GM23338 (cell line): Measurements from ENCODE around the gene TAAR5.

Source experiments
- CREB1 ChIP-seq: fragments of 250-450 bp; sonication (Bioruptor Pico); IDR thresholded peaks from 2 replicates; pipeline ENCODE4 v1.5.0; 2020; ENCODE audit warnings: low read depth, mild to moderate bottlenecking, moderate library complexity
- CTCF ChIP-seq, 2 experiments: fragments of 200-600 bp in 1 of 2; sonication (generic) in 1 of 2; conservative IDR thresholded peaks; 2 replicates each; pipeline versions ENCODE4 v1.5.1 to v1.6.1; 2016 to 2017; ENCODE audit warnings: antibody characterized with exemption in 2 of 2, low read depth in 2 of 2, mild to moderate bottlenecking in 2 of 2, moderate library complexity in 1 of 2
- EZH2 ChIP-seq: fragments of 200-600 bp; sonication (generic); IDR thresholded peaks from one replicate; pipeline ENCODE4 v1.8.0; 2017; ENCODE audit warnings: antibody characterized with exemption, mild to moderate bottlenecking, low read depth; ENCODE audit not compliant: unreplicated experiment
- JUNB ChIP-seq: IDR thresholded peaks from one replicate; pipeline ENCODE4 v1.6.1; 2016; ENCODE audit warnings: antibody characterized with exemption; ENCODE audit not compliant: unreplicated experiment
- NANOG ChIP-seq: IDR thresholded peaks from 2 replicates; pipeline ENCODE4 v1.6.1; 2016; ENCODE audit warnings: antibody characterized with exemption, borderline replicate concordance
- POLR2AphosphoS5 ChIP-seq: IDR thresholded peaks from 2 replicates; pipeline ENCODE4 v1.6.1; 2016; ENCODE audit warnings: antibody characterized with exemption, low read depth
- REST ChIP-seq: IDR thresholded peaks from one replicate; pipeline ENCODE4 v1.6.1; 2018; ENCODE audit warnings: antibody characterized with exemption; ENCODE audit not compliant: unreplicated experiment
- ZNF331 ChIP-seq: fragments of 250-450 bp; sonication (Bioruptor Pico); IDR thresholded peaks from 2 replicates; pipeline ENCODE4 v1.5.0; 2020; ENCODE audit warnings: low read depth, mild to moderate bottlenecking, moderate library complexity
- ZNF462 ChIP-seq: fragments of 250-450 bp; sonication (Bioruptor Pico); IDR thresholded peaks from 2 replicates; pipeline ENCODE4 v1.5.0; 2020; ENCODE audit warnings: mild to moderate bottlenecking, moderate library complexity

- TF ChIP-seq CTCF (conservative IDR thresholded peaks at IDR 0.05; ENCODE audit: low read depth in 2 of 2) = no peak
- no peak for TF ChIP-seq POLR2AphosphoS5
- no peak for TF ChIP-seq REST
- no peak for TF ChIP-seq EZH2
- no peak for TF ChIP-seq ZNF462 (CRISPR knock-in tag)
- TF ChIP-seq CREB1 (CRISPR knock-in tag) = no peak
- TF ChIP-seq NANOG = no peak
- TF ChIP-seq ZNF331 (CRISPR knock-in tag) = no peak
- no peak for TF ChIP-seq JUNB
Observed at GRCh38 chr6:132587424-132587823, 2.1 kb downstream of the TAAR5 start.
